ENCODE results near the gene ZDHHC19. TPM values are rescaled to one million over a fixed set of nuclear protein-coding genes. Genes with fewer than 3 reads are reported as not detected.
"Not testable (repeated sequence)": the region's sequence is repeated elsewhere in the genome, so short reads cannot be mapped to it uniquely, and the experiment has no call there.

Gene ZDHHC19
- total RNA-seq, 2 experiments from 2014 or later, result 0.36 TPM; not detected in 1

DNA sequence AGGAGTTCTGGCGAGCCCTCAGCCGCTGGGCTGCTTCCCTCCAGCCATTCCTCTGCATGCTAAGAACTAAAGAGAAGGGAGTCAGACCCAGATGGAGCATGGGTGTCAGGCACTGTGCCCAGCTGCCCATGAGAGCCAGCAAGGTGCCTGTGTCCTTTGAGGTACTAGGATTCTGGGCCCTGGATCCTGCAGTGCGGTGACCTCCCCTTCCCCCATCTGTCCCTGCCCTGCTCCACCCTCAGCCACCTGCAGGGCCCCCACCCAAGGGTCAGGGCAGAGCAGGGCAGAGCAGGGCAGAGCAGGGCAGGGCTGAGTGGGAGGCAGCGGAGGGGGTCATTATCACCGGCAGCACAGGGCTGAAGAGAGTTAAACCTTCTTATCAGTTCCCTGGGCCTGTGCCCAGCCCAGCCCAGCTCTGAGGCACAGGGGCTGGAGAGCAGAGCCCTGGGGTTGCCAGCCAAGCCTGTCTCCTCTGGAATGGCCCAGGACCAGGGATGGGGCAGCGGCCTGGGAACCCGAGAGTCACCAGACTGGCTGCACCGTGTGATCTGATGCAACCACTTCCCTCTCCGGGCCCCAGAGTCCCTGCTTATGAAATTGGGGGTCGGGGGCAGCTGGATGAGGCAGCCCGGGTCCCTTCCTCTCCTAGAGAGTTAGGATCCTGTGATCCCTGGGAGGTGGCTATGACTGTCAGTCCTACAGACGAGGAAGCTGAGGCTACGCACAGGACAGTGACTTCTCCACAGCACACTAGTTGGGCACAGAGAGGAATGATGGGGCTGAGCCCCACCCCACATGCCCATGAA is 17.3 kb downstream of the ZDHHC19 start:
- ChIA-PET POLR2A (interaction anchor here (0.8 to 1.5 kb wide), 3 partner anchors 12 to 117 kb away, joined by 3 to 5 read pairs (median 4); no protein-coding TSS in a partner anchor), CTCF (interaction anchor here (1.0 to 11.5 kb wide), 5 partner anchors 11 to 172 kb away, joined by 3 to 292 read pairs (median 4); no protein-coding TSS in a partner anchor)
- H3K36me3 Mint-ChIP-seq, result no peaks in the 10 kb centered on the region
- peaks cover 46% of the 10 kb centered on the region for H3K4me1 Mint-ChIP-seq (ENCODE audit: low read depth)
- intact Hi-C loops (cut with micrococcal nuclease), result loop anchor here (2.0 kb wide), 1 partner anchor 15 kb away; no protein-coding TSS in a partner anchor
- no peak overlapping the region for H3K4me3 Mint-ChIP-seq
- no peaks in the 10 kb centered on the region for H3K27me3 Mint-ChIP-seq
- DNase-seq, result no peak
- peak overlapping the region; percentile 86 for H3K27ac Mint-ChIP-seq
- H3K9me3 Mint-ChIP-seq, result no peaks in the 10 kb centered on the region

DNA sequence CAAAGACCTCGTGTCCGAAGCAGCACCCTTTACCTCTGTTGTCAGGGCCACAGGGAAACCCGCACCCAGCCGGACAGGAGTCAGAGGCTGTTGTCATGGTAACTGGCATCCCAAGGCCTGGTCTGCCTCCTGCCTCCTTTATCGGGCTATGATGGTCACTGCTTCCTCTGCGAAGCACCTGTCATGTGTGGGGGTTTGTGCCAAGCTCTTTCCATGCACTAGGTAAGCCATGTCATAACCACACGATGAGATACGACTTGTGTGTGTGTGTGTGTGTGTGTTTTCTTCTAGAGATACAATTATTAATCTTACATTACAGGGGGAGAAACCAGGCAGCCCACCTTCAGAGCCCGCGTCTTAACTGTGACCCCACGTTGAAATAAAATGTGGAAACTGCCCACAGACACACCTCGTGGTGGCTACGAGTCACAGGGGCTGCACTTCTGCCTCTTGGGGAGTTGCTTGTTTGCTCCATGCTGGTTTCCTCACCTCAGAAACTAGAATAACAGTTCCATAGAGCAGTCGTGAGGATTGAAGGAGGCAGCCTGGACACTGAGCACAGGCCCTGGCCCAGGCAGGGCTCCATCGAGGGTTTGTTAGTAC is 18.0 kb downstream of the ZDHHC19 start:
- intact Hi-C loops (cut with micrococcal nuclease), result loop anchor here (2.0 kb wide), 1 partner anchor 14 kb away; no protein-coding TSS in a partner anchor
- ChIA-PET POLR2A (interaction anchor here (1.1 to 2.1 kb wide), 3 partner anchors 11 to 113 kb away, joined by 3 to 8 read pairs (median 5); no protein-coding TSS in a partner anchor), CTCF (interaction anchor here (0.8 to 11.5 kb wide), 5 partner anchors 11 to 121 kb away, joined by 3 to 292 read pairs (median 4); no protein-coding TSS in a partner anchor)
- Mint-ChIP-seq H3K36me3 (no peaks in the 10 kb centered on the region), H3K4me1 (ENCODE audit: low read depth) (peaks cover 46% of the 10 kb centered on the region), H3K27me3 (no peaks in the 10 kb centered on the region), H3K27ac (peak overlapping the region; percentile 86), H3K4me3 (no peak overlapping the region), H3K9me3 (no peaks in the 10 kb centered on the region)
- DNase-seq, result peak; percentile 33

DNA sequence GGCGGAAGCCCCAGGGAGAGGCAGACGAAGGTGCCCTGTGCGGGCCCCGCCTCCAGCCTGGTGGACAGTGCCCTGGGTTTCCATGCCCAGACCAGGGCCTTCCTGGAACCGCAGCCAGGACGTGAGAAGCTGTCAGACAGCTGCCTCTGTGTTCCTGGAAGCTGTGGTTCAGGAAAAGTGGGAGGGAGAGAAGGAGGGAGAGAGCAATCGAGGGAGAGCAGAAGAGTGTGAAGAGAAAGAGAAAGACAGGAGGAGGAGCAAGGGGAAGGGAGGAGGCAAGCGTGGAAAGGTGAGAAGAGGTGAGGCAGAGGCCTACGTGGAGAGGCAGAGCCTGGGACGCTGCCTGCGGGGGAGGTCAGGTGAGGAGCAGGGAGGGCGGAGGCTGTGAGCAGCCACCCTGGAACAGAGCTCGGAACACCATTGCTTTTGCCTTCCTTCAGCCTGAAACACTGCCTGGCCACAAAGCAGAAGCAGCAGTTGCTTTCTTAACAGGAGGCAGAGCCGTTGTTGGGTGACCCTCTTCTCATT is 18.6 kb downstream of the ZDHHC19 start:
- POLR2A ChIA-PET, result interaction anchor here (1.1 to 2.1 kb wide), 3 partner anchors 10 to 112 kb away, joined by 3 to 8 read pairs (median 5); no protein-coding TSS in a partner anchor
- peak overlapping the region; percentile 50 for H3K4me3 Mint-ChIP-seq
- peak; percentile 62 for DNase-seq

DNA sequence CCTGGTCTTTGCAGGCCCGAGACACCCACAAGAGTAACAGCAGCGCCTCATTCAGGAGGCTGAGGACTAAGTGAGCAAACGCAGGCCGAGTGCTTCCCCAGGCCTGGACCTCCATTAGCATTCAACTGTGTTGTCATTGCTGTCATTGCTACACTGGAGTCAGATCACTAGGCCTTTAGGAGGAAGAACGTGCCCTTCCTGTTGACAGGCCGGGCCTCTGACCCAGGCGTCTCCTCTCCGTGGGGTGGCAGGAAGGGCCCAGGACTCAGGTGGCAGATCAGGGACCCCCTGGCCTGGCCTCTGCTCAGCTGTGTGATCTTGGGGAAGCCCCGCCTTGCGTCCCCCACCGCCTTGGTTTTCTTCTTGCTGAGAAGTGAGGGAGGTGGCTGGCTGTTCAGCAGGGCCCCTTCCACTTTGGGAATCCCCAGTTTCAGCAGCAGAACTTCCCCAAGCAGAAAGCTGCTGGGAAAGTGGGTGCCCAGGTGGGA is 19.1 kb downstream of the ZDHHC19 start:
- H3K36me3 Mint-ChIP-seq, result no peaks in the 10 kb centered on the region
- CTCF ChIA-PET, result interaction anchor here (0.6 to 11.5 kb wide), 4 partner anchors 9 to 120 kb away, joined by 3 to 292 read pairs (median 7); no protein-coding TSS in a partner anchor
- intact Hi-C loops (cut with micrococcal nuclease), result loop anchor here (1.0 to 2.0 kb wide), 3 partner anchors 9 to 110 kb away; partner anchors contain the start of gene TFRC
- H3K27ac Mint-ChIP-seq, result peak overlapping the region; percentile 86
- H3K4me1 Mint-ChIP-seq (ENCODE audit: low read depth), result peaks cover 48% of the 10 kb centered on the region
- H3K4me3 Mint-ChIP-seq, result peak overlapping the region; percentile 50
- H3K9me3 Mint-ChIP-seq, result no peaks in the 10 kb centered on the region
- DNase-seq, result peak; percentile 78
- POLR2A ChIA-PET, result interaction anchor here (1.1 to 2.1 kb wide), 3 partner anchors 10 to 111 kb away, joined by 3 to 8 read pairs (median 5); no protein-coding TSS in a partner anchor
- H3K27me3 Mint-ChIP-seq, result no peaks in the 10 kb centered on the region

More for the DNA sequence above, 18.6 kb downstream of the ZDHHC19 start:
- peak overlapping the region; percentile 86 for H3K27ac Mint-ChIP-seq
- no peaks in the 10 kb centered on the region for H3K27me3 Mint-ChIP-seq
- CTCF ChIA-PET, result interaction anchor here (0.8 to 11.5 kb wide), 5 partner anchors 10 to 120 kb away, joined by 3 to 292 read pairs (median 4); no protein-coding TSS in a partner anchor
- peaks cover 46% of the 10 kb centered on the region for H3K4me1 Mint-ChIP-seq (ENCODE audit: low read depth)
- intact Hi-C loops (cut with micrococcal nuclease), result loop anchor here (1.0 to 2.0 kb wide), 3 partner anchors 9 to 110 kb away; partner anchors contain the start of gene TFRC
- H3K36me3 Mint-ChIP-seq, result no peaks in the 10 kb centered on the region
- H3K9me3 Mint-ChIP-seq, result no peaks in the 10 kb centered on the region

DNA sequence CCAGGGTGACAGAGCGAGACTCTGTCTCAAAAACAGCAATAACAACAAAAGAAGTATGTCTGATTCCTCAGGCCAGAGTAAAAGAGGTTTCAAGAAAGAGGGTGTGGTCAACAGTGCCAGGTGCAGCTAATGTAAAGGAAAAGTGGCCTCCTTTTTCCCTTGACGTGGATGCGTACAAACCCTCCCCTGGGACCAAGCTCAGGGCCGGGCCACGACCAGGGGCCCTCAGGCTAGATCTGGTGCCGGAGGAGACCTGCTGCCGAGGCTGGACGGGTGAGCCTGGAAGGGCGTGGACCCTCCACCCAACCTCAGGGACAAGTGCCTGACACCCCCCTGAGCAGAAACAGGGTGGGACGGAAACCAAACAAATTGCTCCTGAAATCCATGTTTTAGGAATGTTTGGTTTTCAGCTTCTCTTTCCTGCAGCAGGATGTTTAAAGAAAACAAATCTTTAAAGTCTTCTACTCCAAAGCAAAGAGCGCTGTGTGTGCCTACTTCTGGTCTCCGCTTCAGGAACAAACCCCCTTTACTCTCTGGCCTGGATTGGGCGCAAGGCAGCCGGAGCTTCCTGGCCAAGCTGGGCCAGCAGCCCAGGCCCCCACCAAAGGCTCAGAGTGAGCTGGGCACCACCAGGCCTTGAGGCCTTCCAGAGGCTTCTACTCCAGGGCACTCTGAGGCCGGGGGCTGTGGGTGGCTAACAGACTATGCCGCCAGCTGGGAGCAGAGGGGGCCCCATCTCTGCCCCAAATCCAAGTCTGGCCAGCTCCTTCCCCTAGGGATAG is 21.4 kb downstream of the ZDHHC19 start:
- H3K9me3 Mint-ChIP-seq, result no peaks in the 10 kb centered on the region
- no peaks in the 10 kb centered on the region for H3K27me3 Mint-ChIP-seq
- H3K27ac Mint-ChIP-seq, result no peak overlapping the region
- intact Hi-C loops (cut with micrococcal nuclease), result loop anchor here (10.0 kb wide), 1 partner anchor 645 kb away; the partner anchor contains the start of gene PPP1R2
- peaks cover 40% of the 10 kb centered on the region for H3K4me1 Mint-ChIP-seq (ENCODE audit: low read depth)
- no peak overlapping the region for H3K4me3 Mint-ChIP-seq
- no peak for DNase-seq
- ChIA-PET POLR2A (interaction anchor here (0.9 kb wide), 1 partner anchor 10 kb away, joined by 4 read pairs; no protein-coding TSS in a partner anchor), CTCF (interaction anchor here (11.5 kb wide), 1 partner anchor 117 kb away, joined by 292 read pairs; no protein-coding TSS in a partner anchor)
- no peaks in the 10 kb centered on the region for H3K36me3 Mint-ChIP-seq

DNA sequence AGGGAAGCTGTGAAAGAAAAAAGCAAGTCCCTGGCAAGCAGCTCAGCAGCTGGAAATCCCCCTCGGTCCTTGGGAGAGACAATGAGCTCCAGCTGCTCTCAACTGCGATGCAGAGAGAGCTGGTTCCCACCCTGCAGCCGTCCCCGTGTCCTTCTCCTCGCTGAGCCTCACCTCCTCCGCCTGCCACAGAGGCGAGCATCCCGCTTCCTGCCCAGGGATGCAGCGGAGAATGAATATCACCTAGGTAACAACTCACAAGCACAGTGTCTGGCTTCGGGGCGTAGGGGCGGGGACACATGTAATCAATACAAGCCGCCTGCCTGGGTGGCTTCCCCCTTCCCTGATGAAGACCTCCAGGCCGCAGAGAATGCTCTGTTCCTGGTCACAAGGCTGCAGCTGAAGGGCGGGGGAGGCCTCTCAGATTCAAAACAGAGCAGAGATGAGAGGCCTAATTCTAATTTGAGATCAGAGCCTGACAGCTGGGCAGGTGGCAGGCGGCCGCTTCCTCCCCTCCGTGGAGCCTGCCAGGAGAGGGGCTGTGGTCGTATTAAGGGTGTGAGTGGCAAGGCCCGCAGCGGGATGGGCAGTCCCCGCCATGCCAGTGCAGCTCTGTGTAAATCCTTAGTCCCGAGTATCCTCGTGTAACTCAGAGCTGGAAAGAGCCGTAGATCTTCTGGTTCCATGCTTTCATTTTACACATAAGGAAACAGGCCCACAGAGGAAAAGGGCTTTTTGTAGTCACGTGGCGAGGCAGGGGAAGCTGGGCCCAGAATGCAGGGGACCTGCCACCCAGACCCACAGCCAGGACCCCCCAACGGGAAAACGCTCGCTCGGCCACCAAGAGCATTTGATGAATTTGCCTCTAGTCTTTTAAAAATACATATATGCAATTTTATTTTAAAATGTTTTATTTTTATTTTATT is 24.3 kb downstream of the ZDHHC19 start:
- DNase-seq, result peak; percentile 49
- ChIA-PET POLR2A (interaction anchor here (1.0 to 1.1 kb wide), 3 partner anchors 32 to 115 kb away, joined by 3 to 5 read pairs (median 3); no protein-coding TSS in a partner anchor), CTCF (interaction anchor here (0.7 to 3.1 kb wide), 5 partner anchors 10 to 336 kb away, joined by 3 to 24 read pairs (median 5); no protein-coding TSS in a partner anchor)
- no peaks in the 10 kb centered on the region for H3K9me3 Mint-ChIP-seq
- peak overlapping the region; percentile 53 for H3K4me3 Mint-ChIP-seq
- H3K36me3 Mint-ChIP-seq, result no peaks in the 10 kb centered on the region
- H3K27ac Mint-ChIP-seq, result peak overlapping the region; percentile 64
- H3K4me1 Mint-ChIP-seq (ENCODE audit: low read depth), result peaks cover 41% of the 10 kb centered on the region
- intact Hi-C loops (cut with micrococcal nuclease), result loop anchor here (10.0 kb wide), 1 partner anchor 642 kb away; the partner anchor contains the start of gene PPP1R2
- no peaks in the 10 kb centered on the region for H3K27me3 Mint-ChIP-seq

DNA sequence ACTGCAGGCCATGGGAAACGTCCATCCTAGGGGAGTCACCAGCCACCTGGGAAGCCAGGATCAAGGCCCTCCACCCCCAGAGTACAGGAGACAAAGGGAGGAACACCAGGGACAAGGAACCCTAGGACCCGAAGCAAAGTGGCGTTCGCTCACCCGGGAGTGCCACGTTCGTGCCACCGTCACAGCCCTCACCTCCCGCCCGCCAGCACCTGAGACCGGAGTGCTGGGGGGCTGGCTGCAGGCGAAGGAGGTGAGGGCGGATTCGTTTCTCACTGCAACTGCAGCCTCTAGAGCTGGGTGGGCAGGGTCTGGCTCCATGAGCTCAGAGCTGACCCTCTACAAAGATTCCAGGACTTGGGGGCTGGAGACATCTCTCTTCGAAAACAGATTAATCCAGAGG is 26.3 kb downstream of the ZDHHC19 start:
- Mint-ChIP-seq H3K27me3 (no peaks in the 10 kb centered on the region), H3K4me3 (no peak overlapping the region), H3K27ac (no peak overlapping the region), H3K36me3 (no peaks in the 10 kb centered on the region), H3K4me1 (ENCODE audit: low read depth) (peaks cover 50% of the 10 kb centered on the region), H3K9me3 (no peaks in the 10 kb centered on the region)
- CTCF ChIA-PET, result interaction anchor here (1.3 to 2.3 kb wide), 2 partner anchors 112 to 114 kb away, joined by 3 to 11 read pairs; no protein-coding TSS in a partner anchor
- no peak for DNase-seq
- POLR2A ChIA-PET, result no interaction called here
- intact Hi-C loops (cut with micrococcal nuclease), result loop anchor here (5.0 to 10.0 kb wide), 3 partner anchors 278 to 640 kb away; partner anchors contain the start of genes PPP1R2, RNF168 and TNK2

DNA sequence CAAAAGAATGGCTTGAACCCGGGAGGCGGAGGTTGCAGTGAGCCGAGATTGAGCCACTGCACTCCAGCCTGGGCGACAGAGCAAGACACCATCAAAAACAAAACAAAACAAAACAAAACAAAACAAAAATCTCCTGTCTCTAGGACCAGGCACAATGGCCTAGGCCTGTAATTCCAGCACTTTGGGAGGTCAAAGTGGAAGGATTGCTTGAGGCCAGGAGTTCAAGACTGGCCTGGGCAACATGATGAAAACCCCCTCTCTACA is 27.1 kb downstream of the ZDHHC19 start:
- Mint-ChIP-seq H3K4me1 (ENCODE audit: low read depth) (peaks cover 57% of the 10 kb centered on the region), H3K27ac (peak overlapping the region; percentile 94)
- not testable (repeated sequence) for DNase-seq, H3K27me3 Mint-ChIP-seq, H3K9me3 Mint-ChIP-seq, H3K36me3 Mint-ChIP-seq, H3K4me3 Mint-ChIP-seq
- intact Hi-C loops (cut with micrococcal nuclease), result loop anchor here (5.0 to 10.0 kb wide), 3 partner anchors 277 to 639 kb away; partner anchors contain the start of genes PPP1R2, RNF168 and TNK2
- ChIA-PET POLR2A (interaction anchor here (1.3 kb wide), 1 partner anchor 103 kb away, joined by 6 read pairs; no protein-coding TSS in a partner anchor), CTCF (interaction anchor here (2.3 kb wide), 1 partner anchor 111 kb away, joined by 11 read pairs; no protein-coding TSS in a partner anchor)

DNA sequence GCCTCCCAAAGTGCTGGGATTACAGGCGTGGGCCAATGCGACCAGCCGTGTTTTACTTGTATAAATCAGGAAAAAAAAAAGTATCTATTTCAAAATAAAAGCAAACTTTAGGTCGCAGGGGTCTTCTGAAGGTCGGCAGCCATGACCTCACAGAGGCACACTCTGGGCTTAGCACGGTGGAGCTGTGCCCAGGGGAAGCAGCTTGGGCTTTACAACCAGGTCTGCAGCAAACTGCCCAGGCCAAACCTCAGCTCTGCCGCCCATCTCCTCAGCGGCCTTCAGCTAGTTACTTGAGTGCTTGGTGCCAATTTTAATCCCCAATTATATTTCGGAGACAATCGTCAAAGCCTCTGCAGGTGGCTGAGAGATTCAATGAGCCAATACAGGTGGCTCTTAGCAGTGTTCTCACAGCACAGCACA is 30.1 kb downstream of the ZDHHC19 start:
- Mint-ChIP-seq H3K27me3 (no peaks in the 10 kb centered on the region), H3K4me3 (no peak overlapping the region), H3K4me1 (ENCODE audit: low read depth) (peaks cover 59% of the 10 kb centered on the region), H3K36me3 (no peaks in the 10 kb centered on the region), H3K27ac (peak overlapping the region; percentile 94), H3K9me3 (no peaks in the 10 kb centered on the region)
- no peak for DNase-seq
- intact Hi-C loops (cut with micrococcal nuclease), result loop anchor here (5.0 to 10.0 kb wide), 3 partner anchors 274 to 636 kb away; partner anchors contain the start of genes PPP1R2, RNF168 and TNK2
- POLR2A ChIA-PET, result interaction anchor here (1.3 kb wide), 1 partner anchor 26 kb away, joined by 5 read pairs; no protein-coding TSS in a partner anchor
- CTCF ChIA-PET, result interaction anchor here (1.0 to 4.7 kb wide), 8 partner anchors 12 to 348 kb away, joined by 3 to 33 read pairs (median 7); partner anchors contain the start of gene DYNLT2B
